Kidney capillary endothelial cell (primary cell): ENCODE measurements around the gene TMOD3.
"Not testable (repeated sequence)": the region's sequence is repeated elsewhere in the genome, so short reads cannot be mapped to it uniquely, and the experiment has no call there.

Experiments
- DNase-seq: peaks from one replicate; pipeline ENCODE4 v3.0.0-alpha.2; 2018; ENCODE audit warnings: low spot score

TMOD3 gene

GRCh38 chr15:51864408-51865056 lies 35.1 kb downstream of the TMOD3 start:
- no peak for DNase-seq

GRCh38 chr15:51865317-51865716 lies 35.9 kb downstream of the TMOD3 start:
- no peak for DNase-seq

- DNase-seq: no peak
Observed at GRCh38 chr15:51866161-51866560, 36.7 kb downstream of the TMOD3 start.

GRCh38 chr15:51866751-51867150 lies 37.3 kb downstream of the TMOD3 start:
- DNase-seq: no peak

- DNase-seq: no peak
Observed at GRCh38 chr15:51869060-51869421, 39.6 kb downstream of the TMOD3 start.

- no peak for DNase-seq
Observed at GRCh38 chr15:51870774-51871173, 41.3 kb downstream of the TMOD3 start.

- peak; percentile 98 for DNase-seq
Observed at GRCh38 chr15:51874751-51875644, 45.5 kb downstream of the TMOD3 start.

GRCh38 chr15:51876169-51876568 lies 46.7 kb downstream of the TMOD3 start:
- no peak for DNase-seq

- peak; percentile 31 for DNase-seq
Observed at GRCh38 chr15:51878446-51879386, 49.3 kb downstream of the TMOD3 start.

GRCh38 chr15:51879555-51879954 lies 50.1 kb downstream of the TMOD3 start:
- DNase-seq: no peak

GRCh38 chr15:51883271-51883837 lies 53.9 kb downstream of the TMOD3 start:
- DNase-seq: no peak

GRCh38 chr15:51884041-51884440 lies 54.6 kb downstream of the TMOD3 start:
- no peak for DNase-seq

GRCh38 chr15:51884517-51885236 lies 55.2 kb downstream of the TMOD3 start:
- peak; percentile 26 for DNase-seq

- not testable (repeated sequence) for DNase-seq
Observed at GRCh38 chr15:51885758-51886157, 56.3 kb downstream of the TMOD3 start.

GRCh38 chr15:51887887-51888592 lies 58.6 kb downstream of the TMOD3 start:
- no peak for DNase-seq

GRCh38 chr15:51888593-51889195 lies 59.2 kb downstream of the TMOD3 start:
- no peak for DNase-seq

- DNase-seq: no peak
Observed at GRCh38 chr15:51889486-51889885, 60.0 kb downstream of the TMOD3 start.

- no peak for DNase-seq
Observed at GRCh38 chr15:51904421-51904820, 75.0 kb downstream of the TMOD3 start.

- no peak for DNase-seq
Observed at GRCh38 chr15:51904931-51905330, 75.5 kb downstream of the TMOD3 start.

- DNase-seq: no peak
Observed at GRCh38 chr15:51907136-51907862, 77.8 kb downstream of the TMOD3 start.
